ENCODE results near the gene FBXO45. TPM values are rescaled to one million over a fixed set of nuclear protein-coding genes. Genes with fewer than 3 reads are reported as not detected.
A peak's percentile ranks its signal among the peaks of the same experiment; 100 is the strongest.

FBXO45 gene
- total and polyA plus RNA-seq, 9 of the 15 experiments (the other 6 are each of a cell fraction or from before 2014, with no cell fraction given): 15.2 to 52.8 (median 37.0) TPM

DNA sequence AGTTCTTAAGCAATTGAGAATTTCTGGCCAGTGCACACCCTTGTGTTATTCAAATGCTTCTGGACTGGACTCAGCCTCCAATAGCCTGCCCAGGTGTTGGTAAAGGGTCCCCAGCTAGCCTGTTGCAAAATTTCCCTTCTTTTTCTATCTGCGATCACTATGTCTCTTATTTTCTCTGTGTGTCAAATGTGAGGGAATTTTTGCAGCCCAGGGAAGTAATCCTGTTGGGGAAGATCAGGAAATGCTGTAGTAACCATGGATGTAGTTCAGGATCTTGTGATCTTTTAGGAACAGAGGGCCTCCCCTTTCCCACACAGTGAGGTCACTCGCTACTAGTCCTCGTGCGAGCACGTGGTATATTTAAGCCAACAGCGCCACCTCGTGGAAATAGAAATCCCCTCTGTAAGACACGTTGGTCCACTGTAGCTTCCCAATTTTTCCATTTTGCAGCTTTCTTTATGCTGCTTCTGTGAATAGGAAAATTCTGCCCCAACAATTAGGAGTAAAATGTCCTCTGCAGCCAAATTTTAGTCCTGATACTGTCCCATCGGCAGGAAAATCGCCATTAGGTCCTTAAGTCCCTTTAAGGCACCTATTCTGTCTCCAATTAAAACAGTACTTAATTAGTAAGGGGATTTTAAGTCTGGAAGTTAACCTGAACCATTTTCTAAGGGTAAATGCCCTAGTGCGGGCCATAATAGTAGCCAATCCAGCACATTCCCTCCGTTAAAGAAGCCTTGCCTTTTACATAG lies 49.3 kb upstream of the FBXO45 start:
- Histone ChIP-seq H3K9ac (ENCODE audit: insufficient read depth in 1 of 2, low read depth in 2 of 2, low read length in 2 of 2) (peak overlapping the region in 1 of 2 experiments; percentile 43; a peak in 2 of 4 replicates), H3K27ac (ENCODE audit: extremely low read depth, low read depth, low read length) (peak overlapping the region; percentile 61; the same call in 2 of the 3 replicates), H3K4me3 (no peak overlapping the region), H3K79me2 (ENCODE audit: control insufficient read depth, insufficient read depth, low read length) (no peaks in the 10 kb centered on the region), H3K4me1 (replicated peaks in 1 of 2; ENCODE audit: control insufficient read depth in 2 of 2, insufficient read depth in 2 of 2, low read length in 2 of 2) (peaks cover 12 to 48% of the 10 kb centered on the region in 2 experiments), H3K27me3 (ENCODE audit: control insufficient read depth in 2 of 2, insufficient read depth in 2 of 2, low read length in 2 of 2) (no peaks in the 10 kb centered on the region), H4K20me1 (replicated peaks; ENCODE audit: control insufficient read depth, insufficient read depth, low read length) (no peaks in the 10 kb centered on the region), H2AFZ (ENCODE audit: low read depth, low read length) (peak overlapping the region; percentile 96), H3K9me3 (replicated peaks; ENCODE audit: control insufficient read depth, insufficient read depth, low read depth, low read length) (no peaks in the 10 kb centered on the region), H3K4me2 (ENCODE audit: insufficient read depth, low read length) (peak overlapping the region; percentile 21; the same call in 1 of the 2 replicates), H3K36me3 (ENCODE audit: control insufficient read depth, insufficient read depth, low read length) (no peaks in the 10 kb centered on the region), H3K9me1 (ENCODE audit: control insufficient read depth, insufficient read depth, low read length) (no peaks in the 10 kb centered on the region)
- FAIRE-seq (peak; percentile 90), DNase-seq (ENCODE audit: extremely low read depth in 1 of 4, low spot score in 3 of 4) (peak; percentile 77 to 95 (median 80)), ATAC-seq (peak; percentile 89)
- no TSS peak for BruUV-seq (replicated peaks)
- ChIA-PET CTCF (ENCODE audit: low intra/inter-chr PET ratio) (interaction anchor here (0.6 to 2.2 kb wide), 8 partner anchors 28 to 494 kb away, joined by 3 to 23 read pairs (median 4); no protein-coding TSS in a partner anchor), POLR2A (interaction anchor here (0.6 to 1.5 kb wide), 6 partner anchors 31 to 610 kb away, joined by 3 to 5 read pairs (median 3); no protein-coding TSS in a partner anchor)
- in situ Hi-C loops (cut with MboI) (loop anchor here (5.0 to 25.0 kb wide), 3 partner anchors 497 to 807 kb away; partner anchors contain the start of gene MUC20), intact Hi-C loops (cut with micrococcal nuclease) (loop anchor here (1.0 to 10.0 kb wide), 8 partner anchors 18 to 434 kb away; partner anchors contain the start of genes TFRC and TM4SF19)
- 5% methylated on average over 12 of the region's 12 CpGs for WGBS (ENCODE audit: insufficient coverage, low coverage, missing lambda C conversion rate)
- TF ChIP-seq NELFE (IDR thresholded peaks at IDR 0.05; ENCODE audit: insufficient read depth, insufficient read length) (no peak), KDM4B (IDR thresholded peaks at IDR 0.05; ENCODE audit: borderline replicate concordance in 2 of 2, low read depth in 1 of 2) (no peak), FOXM1 (IDR thresholded peaks at IDR 0.05; ENCODE audit: low read depth) (0 out of 2 replicates have a peak, but pooled peaks have one; percentile 14), FOXM1 (CRISPR knock-in tag; IDR thresholded peaks at IDR 0.05; ENCODE audit: low read depth) (no peak), DPF2 (IDR thresholded peaks at IDR 0.05) (peak; percentile 46), ZNF431 (CRISPR knock-in tag; IDR thresholded peaks at IDR 0.05) (0 out of 2 replicates have a peak, but pooled peaks have one; percentile 33), TCF3 (CRISPR knock-in tag; IDR thresholded peaks at IDR 0.05) (no peak), SOX6 (IDR thresholded peaks at IDR 0.05) (no peak; the same call in 1 of the 2 replicates), CC2D1A (IDR thresholded peaks at IDR 0.05) (peak; percentile 52; the same call in 1 of the 2 replicates), RAD51 (IDR thresholded peaks at IDR 0.05; ENCODE audit: borderline replicate concordance, low read depth) (peak; percentile 43; the same call in 1 of the 2 replicates), ZFP1 (CRISPR knock-in tag; IDR thresholded peaks at IDR 0.05) (no peak)
- TF ChIP-seq, protein P1, sequence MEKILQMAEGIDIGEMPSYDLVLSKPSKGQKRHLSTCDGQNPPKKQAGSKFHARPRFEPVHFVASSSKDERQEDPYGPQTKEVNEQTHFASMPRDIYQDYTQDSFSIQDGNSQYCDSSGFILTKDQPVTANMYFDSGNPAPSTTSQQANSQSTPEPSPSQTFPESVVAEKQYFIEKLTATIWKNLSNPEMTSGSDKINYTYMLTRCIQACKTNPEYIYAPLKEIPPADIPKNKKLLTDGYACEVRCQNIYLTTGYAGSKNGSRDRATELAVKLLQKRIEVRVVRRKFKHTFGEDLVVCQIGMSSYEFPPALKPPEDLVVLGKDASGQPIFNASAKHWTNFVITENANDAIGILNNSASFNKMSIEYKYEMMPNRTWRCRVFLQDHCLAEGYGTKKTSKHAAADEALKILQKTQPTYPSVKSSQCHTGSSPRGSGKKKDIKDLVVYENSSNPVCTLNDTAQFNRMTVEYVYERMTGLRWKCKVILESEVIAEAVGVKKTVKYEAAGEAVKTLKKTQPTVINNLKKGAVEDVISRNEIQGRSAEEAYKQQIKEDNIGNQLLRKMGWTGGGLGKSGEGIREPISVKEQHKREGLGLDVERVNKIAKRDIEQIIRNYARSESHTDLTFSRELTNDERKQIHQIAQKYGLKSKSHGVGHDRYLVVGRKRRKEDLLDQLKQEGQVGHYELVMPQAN (IDR thresholded peaks at IDR 0.05; ENCODE audit: borderline replicate concordance): peak; percentile 28; the same call in 1 of the 2 replicates
- TF ChIP-seq, protein P2, sequence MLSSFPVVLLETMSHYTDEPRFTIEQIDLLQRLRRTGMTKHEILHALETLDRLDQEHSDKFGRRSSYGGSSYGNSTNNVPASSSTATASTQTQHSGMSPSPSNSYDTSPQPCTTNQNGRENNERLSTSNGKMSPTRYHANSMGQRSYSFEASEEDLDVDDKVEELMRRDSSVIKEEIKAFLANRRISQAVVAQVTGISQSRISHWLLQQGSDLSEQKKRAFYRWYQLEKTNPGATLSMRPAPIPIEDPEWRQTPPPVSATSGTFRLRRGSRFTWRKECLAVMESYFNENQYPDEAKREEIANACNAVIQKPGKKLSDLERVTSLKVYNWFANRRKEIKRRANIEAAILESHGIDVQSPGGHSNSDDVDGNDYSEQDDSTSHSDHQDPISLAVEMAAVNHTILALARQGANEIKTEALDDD (IDR thresholded peaks at IDR 0.05): peak; percentile 62; the same call in 1 of the 2 replicates
- TF ChIP-seq, protein P3, sequence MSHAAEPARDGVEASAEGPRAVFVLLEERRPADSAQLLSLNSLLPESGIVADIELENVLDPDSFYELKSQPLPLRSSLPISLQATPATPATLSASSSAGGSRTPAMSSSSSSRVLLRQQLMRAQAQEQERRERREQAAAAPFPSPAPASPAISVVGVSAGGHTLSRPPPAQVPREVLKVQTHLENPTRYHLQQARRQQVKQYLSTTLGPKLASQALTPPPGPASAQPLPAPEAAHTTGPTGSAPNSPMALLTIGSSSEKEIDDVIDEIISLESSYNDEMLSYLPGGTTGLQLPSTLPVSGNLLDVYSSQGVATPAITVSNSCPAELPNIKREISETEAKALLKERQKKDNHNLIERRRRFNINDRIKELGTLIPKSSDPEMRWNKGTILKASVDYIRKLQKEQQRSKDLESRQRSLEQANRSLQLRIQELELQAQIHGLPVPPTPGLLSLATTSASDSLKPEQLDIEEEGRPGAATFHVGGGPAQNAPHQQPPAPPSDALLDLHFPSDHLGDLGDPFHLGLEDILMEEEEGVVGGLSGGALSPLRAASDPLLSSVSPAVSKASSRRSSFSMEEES (CRISPR knock-in tag; IDR thresholded peaks at IDR 0.05): peak; percentile 41
- TF ChIP-seq, protein P4, sequence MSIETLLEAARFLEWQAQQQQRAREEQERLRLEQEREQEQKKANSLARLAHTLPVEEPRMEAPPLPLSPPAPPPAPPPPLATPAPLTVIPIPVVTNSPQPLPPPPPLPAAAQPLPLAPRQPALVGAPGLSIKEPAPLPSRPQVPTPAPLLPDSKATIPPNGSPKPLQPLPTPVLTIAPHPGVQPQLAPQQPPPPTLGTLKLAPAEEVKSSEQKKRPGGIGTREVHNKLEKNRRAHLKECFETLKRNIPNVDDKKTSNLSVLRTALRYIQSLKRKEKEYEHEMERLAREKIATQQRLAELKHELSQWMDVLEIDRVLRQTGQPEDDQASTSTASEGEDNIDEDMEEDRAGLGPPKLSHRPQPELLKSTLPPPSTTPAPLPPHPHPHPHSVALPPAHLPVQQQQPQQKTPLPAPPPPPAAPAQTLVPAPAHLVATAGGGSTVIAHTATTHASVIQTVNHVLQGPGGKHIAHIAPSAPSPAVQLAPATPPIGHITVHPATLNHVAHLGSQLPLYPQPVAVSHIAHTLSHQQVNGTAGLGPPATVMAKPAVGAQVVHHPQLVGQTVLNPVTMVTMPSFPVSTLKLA (conservative IDR thresholded peaks at IDR 0.05): peak; percentile 94
